BJ (cell line): ENCODE measurements around the gene NRP1. TPM values are rescaled to one million over a fixed set of nuclear protein-coding genes. Genes with fewer than 3 reads are reported as not detected.
A peak's percentile ranks its signal among the peaks of the same experiment; 100 is the strongest.

Experiments used
- CTCF ChIA-PET: fragments of 350-600 bp; formaldehyde crosslinking; extraction: SDS; loops from one replicate; lab custom pipeline; 2021; ENCODE audit warnings: antibody characterized with exemption, inconsistent platforms; lab: Yijun Ruan, JAX
- POLR2A ChIA-PET: fragments of 300-600 bp; sonication (Branson Sonifier 250); formaldehyde crosslinking; extraction: SDS; loops from one replicate; lab custom pipeline; 2021; ENCODE audit warnings: antibody characterized with exemption; lab: Charles Lee
- DNase-seq: peaks from one replicate; pipeline ENCODE4 v3.0.0-alpha.2; 2011; ENCODE audit warnings: low read depth
- H3K27me3 ChIP-seq: 2 replicates; pipeline ENCODE4 v1.6.0; 2011; ENCODE audit warnings: low read length; ENCODE audit not compliant: control insufficient read depth, insufficient read depth
- H3K36me3 ChIP-seq: 2 replicates; pipeline ENCODE4 v1.5.1; 2011; ENCODE audit warnings: low read length; ENCODE audit not compliant: control insufficient read depth, insufficient read depth
- H3K4me3 ChIP-seq: 2 replicates; pipeline ENCODE4 v1.5.1; 2011; ENCODE audit warnings: low read depth, mild to moderate bottlenecking, control low read depth, low read length
- CTCF ChIP-seq: IDR thresholded peaks from 2 replicates; pipeline ENCODE4 v1.5.1; 2011; ENCODE audit warnings: low read depth, mild to moderate bottlenecking, control low read depth, inconsistent platforms, low read length, moderate library complexity; ENCODE audit not compliant: insufficient read depth
- polyA plus RNA-seq: library from polyadenylated mRNA; depleted of rRNA; stranded (reverse); fragments of >200 nt; gene quantifications from 2 replicates; pipeline ENCODE4 v1.2.3, GENCODE V29; 2011

Gene NRP1
- polyA plus RNA-seq, 1 experiment, result 141 TPM

- no peak for DNase-seq
- Histone ChIP-seq H3K27me3 (no peaks in the 10 kb centered on the region), H3K36me3 (no peaks in the 10 kb centered on the region), H3K4me3 (no peak overlapping the region)
- ChIA-PET POLR2A (no interaction called here), CTCF (interaction anchor here (1.9 kb wide), 1 partner anchor 20 kb away, joined by 4 read pairs; no protein-coding TSS in a partner anchor)
- no peak for TF ChIP-seq CTCF
Measured at GRCh38 chr10:33345236-33345635, 10.8 kb upstream of the NRP1 start.

- Histone ChIP-seq H3K36me3 (no peaks in the 10 kb centered on the region), H3K4me3 (no peak overlapping the region), H3K27me3 (no peaks in the 10 kb centered on the region)
- TF ChIP-seq CTCF, result no peak
- POLR2A ChIA-PET, result no interaction called here
- DNase-seq, result no peak
- CTCF ChIA-PET, result interaction anchor here (1.9 kb wide), 1 partner anchor 21 kb away, joined by 4 read pairs; no protein-coding TSS in a partner anchor
Measured at GRCh38 chr10:33344676-33345075, 10.2 kb upstream of the NRP1 start.

- no peak overlapping the region; the same call in 1 of the 2 replicates for H3K4me3 ChIP-seq
- ChIA-PET POLR2A (interaction anchor here (1.0 kb wide), 1 partner anchor 71 kb away, joined by 7 read pairs; no protein-coding TSS in a partner anchor), CTCF (interaction anchor here (1.0 kb wide), 1 partner anchor 35 kb away, joined by 3 read pairs; no protein-coding TSS in a partner anchor)
- no peaks in the 10 kb centered on the region for H3K27me3 ChIP-seq
- DNase-seq, result no peak
- TF ChIP-seq CTCF, result no peak
- H3K36me3 ChIP-seq, result no peaks in the 10 kb centered on the region
Measured at GRCh38 chr10:33341637-33342036, 7.2 kb upstream of the NRP1 start.

- Histone ChIP-seq H3K27me3 (no peaks in the 10 kb centered on the region), H3K36me3 (no peaks in the 10 kb centered on the region), H3K4me3 (peak overlapping the region; percentile 95)
- CTCF ChIA-PET, result interaction anchor here (0.6 to 1.3 kb wide), 4 partner anchors 17 to 1237 kb away, joined by 3 to 4 read pairs (median 3); no protein-coding TSS in a partner anchor
- DNase-seq, result no peak
- 0 out of 2 replicates have a peak, but pooled peaks have one; percentile 25 for TF ChIP-seq CTCF
- POLR2A ChIA-PET, result no interaction called here
Measured at GRCh38 chr10:33337326-33337957, 3.0 kb upstream of the NRP1 start.

- CTCF ChIA-PET, result interaction anchor here (0.6 to 1.3 kb wide), 5 partner anchors 18 to 1238 kb away, joined by 3 to 4 read pairs (median 3); no protein-coding TSS in a partner anchor
- no peak for DNase-seq
- no peak for TF ChIP-seq CTCF
- Histone ChIP-seq H3K4me3 (peak overlapping the region; percentile 95), H3K27me3 (no peaks in the 10 kb centered on the region), H3K36me3 (no peaks in the 10 kb centered on the region)
- POLR2A ChIA-PET, result no interaction called here
Measured at GRCh38 chr10:33336582-33337325, 2.3 kb upstream of the NRP1 start.
